Activated CD4-positive, CD25-positive, alpha-beta regulatory T cell treated with anti-CD3 and anti-CD28 coated beads, Interleukin-2, amount 50 U/mL, for 24 hours (primary cell): Measurements from ENCODE around the gene CTNNBL1.
"Not testable (repeated sequence)": the region's sequence is repeated elsewhere in the genome, so short reads cannot be mapped to it uniquely, and the experiment has no call there.

Experiments
- ATAC-seq, 2 donors: fragments of 150-1000 bp; cut with Tn5 transposase; one replicate each; pipeline ENCODE4 v1.10.0; 2021; ENCODE audit warnings: mild to moderate bottlenecking in 1 of 2, moderate library complexity in 1 of 2

CTNNBL1 gene

GRCh38 chr20:37713396-37713795, 19.6 kb downstream of the CTNNBL1 start:
- ATAC-seq, result no peak

- no peak for ATAC-seq
Observed at GRCh38 chr20:37714978-37715672, 21.3 kb downstream of the CTNNBL1 start.

GRCh38 chr20:37721751-37722150, 27.9 kb downstream of the CTNNBL1 start:
- no peak for ATAC-seq

GRCh38 chr20:37722312-37722711, 28.5 kb downstream of the CTNNBL1 start:
- not testable (repeated sequence) for ATAC-seq

GRCh38 chr20:37723668-37724067, 29.8 kb downstream of the CTNNBL1 start:
- ATAC-seq, result no peak

GRCh38 chr20:37725165-37725564, 31.3 kb downstream of the CTNNBL1 start:
- ATAC-seq, result no peak

GRCh38 chr20:37725855-37726254, 32.0 kb downstream of the CTNNBL1 start:
- no peak for ATAC-seq

- no peak for ATAC-seq
Observed at GRCh38 chr20:37726321-37726720, 32.5 kb downstream of the CTNNBL1 start.

GRCh38 chr20:37726971-37727956, 33.4 kb downstream of the CTNNBL1 start:
- no peak for ATAC-seq

- no peak for ATAC-seq
Observed at GRCh38 chr20:37727957-37728634, 34.3 kb downstream of the CTNNBL1 start.

GRCh38 chr20:37728635-37728983, 34.8 kb downstream of the CTNNBL1 start:
- no peak for ATAC-seq

- no peak for ATAC-seq
Observed at GRCh38 chr20:37729452-37729851, 35.6 kb downstream of the CTNNBL1 start.

GRCh38 chr20:37729909-37730308, 36.1 kb downstream of the CTNNBL1 start:
- ATAC-seq, result no peak

- ATAC-seq, result no peak
Observed at GRCh38 chr20:37733416-37733815, 39.6 kb downstream of the CTNNBL1 start.

- no peak for ATAC-seq
Observed at GRCh38 chr20:37734228-37734985, 40.6 kb downstream of the CTNNBL1 start.

- no peak for ATAC-seq
Observed at GRCh38 chr20:37735541-37735940, 41.7 kb downstream of the CTNNBL1 start.

GRCh38 chr20:37736132-37736531, 42.3 kb downstream of the CTNNBL1 start:
- ATAC-seq, result no peak

GRCh38 chr20:37737826-37738420, 44.1 kb downstream of the CTNNBL1 start:
- ATAC-seq, result no peak

- no peak for ATAC-seq
Observed at GRCh38 chr20:37741055-37741454, 47.2 kb downstream of the CTNNBL1 start.

- no peak for ATAC-seq
Observed at GRCh38 chr20:37741570-37741969, 47.7 kb downstream of the CTNNBL1 start.

GRCh38 chr20:37742131-37742530, 48.3 kb downstream of the CTNNBL1 start:
- no peak for ATAC-seq

- no peak for ATAC-seq
Observed at GRCh38 chr20:37744347-37744746, 50.5 kb downstream of the CTNNBL1 start.
